HG03558 (cell line): ENCODE measurements around the gene SKP1.
"Not testable (repeated sequence)": the region's sequence is repeated elsewhere in the genome, so short reads cannot be mapped to it uniquely, and the experiment has no call there.

Source experiments
- ATAC-seq: cut with Tn5 transposase; IDR thresholded peaks from one replicate; pipeline ENCODE4 v1.9.1; 2021; ENCODE audit warnings: moderate number of reproducible peaks; ENCODE audit not compliant: unreplicated experiment; ENCODE audit errors: extremely low read depth

The SKP1 gene

GRCh38 chr5:134176511-134177368 is at the start of gene SKP1:
TSS of gene SKP1 (minus strand) at chr5:134176950. CDS start at chr5:134174022, 2,928 bp downstream.
- ATAC-seq: no peak

GRCh38 chr5:134225780-134226440 is 49.2 kb upstream of the SKP1 start, which contains the start of gene PPP2CA:
TSS of gene PPP2CA (minus strand) at chr5:134226073. CDS start at chr5:134225861, 212 bp downstream.
- peak; percentile 65 for ATAC-seq

GRCh38 chr5:134224888-134225779 is 48.4 kb upstream of the SKP1 start:
- ATAC-seq: peak; percentile 2

- no peak for ATAC-seq
Observed at GRCh38 chr5:134223406-134224248, 46.9 kb upstream of the SKP1 start.

- ATAC-seq: not testable (repeated sequence)
Observed at GRCh38 chr5:134221690-134222089, 44.9 kb upstream of the SKP1 start.

- ATAC-seq: no peak
Observed at GRCh38 chr5:134215757-134216156, 39.0 kb upstream of the SKP1 start.

- not testable (repeated sequence) for ATAC-seq
Observed at GRCh38 chr5:134211263-134212031, 34.7 kb upstream of the SKP1 start.

- ATAC-seq: no peak
Observed at GRCh38 chr5:134209477-134210245, 32.9 kb upstream of the SKP1 start.

- no peak for ATAC-seq
Observed at GRCh38 chr5:134207696-134208095, 30.9 kb upstream of the SKP1 start.

- ATAC-seq: no peak
Observed at GRCh38 chr5:134206627-134207160, 29.9 kb upstream of the SKP1 start.

GRCh38 chr5:134204575-134204974 is 27.8 kb upstream of the SKP1 start:
- no peak for ATAC-seq

GRCh38 chr5:134203630-134204029 is 26.9 kb upstream of the SKP1 start:
- ATAC-seq: no peak

GRCh38 chr5:134195666-134196065 is 18.9 kb upstream of the SKP1 start:
- no peak for ATAC-seq

- no peak for ATAC-seq
Observed at GRCh38 chr5:134189031-134189430, 12.3 kb upstream of the SKP1 start.

- ATAC-seq: no peak
Observed at GRCh38 chr5:134188092-134188491, 11.3 kb upstream of the SKP1 start.

- peak; percentile 49 for ATAC-seq
Observed at GRCh38 chr5:134184155-134185135, 7.7 kb upstream of the SKP1 start.

- ATAC-seq: no peak
Observed at GRCh38 chr5:134183481-134183880, 6.7 kb upstream of the SKP1 start.
